B cell (primary cell): ENCODE results near the gene ARHGAP4. TPM values are rescaled to one million over a fixed set of nuclear protein-coding genes. Genes with fewer than 3 reads are reported as not detected.
A peak's percentile ranks its signal among the peaks of the same experiment; 100 is the strongest.

ENCODE experiments used
- ATAC-seq: fragments of 200-7000 bp; cut with Tn5 transposase; one replicate; pipeline ENCODE4 v1.10.0; 2021; ENCODE audit warnings: low read depth, mild to moderate bottlenecking, moderate number of reproducible peaks, moderate library complexity
- CTCF ChIA-PET: fragments of 350-600 bp; sonication (Branson Sonifier 250); formaldehyde crosslinking; loops from one replicate; lab custom pipeline; 2021; ENCODE audit warnings: antibody characterized with exemption, inconsistent platforms; lab: Charles Lee
- POLR2A ChIA-PET: fragments of 350-600 bp; sonication (Branson Sonifier 250); formaldehyde crosslinking; loops from one replicate; lab custom pipeline; 2021; ENCODE audit warnings: antibody characterized with exemption; lab: Charles Lee
- DNase-seq: peaks from one replicate; pipeline ENCODE4 v3.0.0; 2013
- H2AFZ ChIP-seq: 2 replicates; pipeline ENCODE4 v1.6.1; 2012; ENCODE audit warnings: mild to moderate bottlenecking, low read depth, low read length; ENCODE audit not compliant: insufficient read depth, poor library complexity, severe bottlenecking
- H3K27ac ChIP-seq, 2 donors: 1 replicate in 1 of 2; 2 replicates in 1 of 2; pipeline ENCODE4 v1.5.1; 2012 to 2013; ENCODE audit warnings: low read length in 2 of 2, mild to moderate bottlenecking in 2 of 2, moderate library complexity in 1 of 2
- H3K27me3 ChIP-seq, 4 experiments: fragments of 200-600 bp in 1 of 4; sonication (generic) in 1 of 4; replicated peaks in 1 of 4; 1 replicate in 2 of 4; 2 replicates in 2 of 4; pipeline versions ENCODE4 v1.6.1 to v1.7.0; 2013 to 2016; ENCODE audit warnings: low read length in 3 of 4, mild to moderate bottlenecking in 2 of 4, mixed read lengths in 1 of 4, moderate library complexity in 1 of 4; ENCODE audit not compliant: insufficient read depth in 4 of 4, control insufficient read depth in 3 of 4; ENCODE audit errors: control extremely low read depth in 1 of 4
- H3K36me3 ChIP-seq, 2 experiments: replicated peaks in 1 of 2; 1 replicate in 1 of 2; 2 replicates in 1 of 2; pipeline versions ENCODE4 v1.6.1 to v1.7.1; 2013; ENCODE audit warnings: low read length in 1 of 2; ENCODE audit not compliant: insufficient read depth in 2 of 2, control insufficient read depth in 1 of 2; ENCODE audit errors: control extremely low read depth in 1 of 2, extremely low read depth in 1 of 2
- H3K4me1 ChIP-seq, 2 donors: fragments of 200-600 bp in 1 of 2; sonication (generic) in 1 of 2; 1 replicate in 1 of 2; 2 replicates in 1 of 2; pipeline versions ENCODE4 v1.5.1 to v1.6.1; 2013 to 2017; ENCODE audit warnings: low read length in 2 of 2; ENCODE audit not compliant: control insufficient read depth in 2 of 2, insufficient read depth in 2 of 2
- H3K4me2 ChIP-seq: replicated peaks from 2 replicates; pipeline ENCODE3; 2012; ENCODE audit warnings: mild to moderate bottlenecking, low read depth, low read length; ENCODE audit not compliant: poor library complexity, severe bottlenecking
- H3K4me3 ChIP-seq, 5 experiments: fragments of 200-600 bp in 1 of 5; sonication (generic) in 1 of 5; 1 replicate in 3 of 5; 2 replicates in 2 of 5; pipeline versions ENCODE4 v1.5.1 to v1.7.0; 2011 to 2016; ENCODE audit warnings: low read length in 4 of 5, mild to moderate bottlenecking in 4 of 5, low read depth in 2 of 5, control low read depth in 1 of 5, moderate library complexity in 1 of 5; ENCODE audit not compliant: insufficient read depth in 1 of 5; ENCODE audit errors: control extremely low read depth in 1 of 5, extremely low read depth in 1 of 5
- H3K79me2 ChIP-seq: fragments of 200-600 bp; sonication (generic); one replicate; pipeline ENCODE4 v1.6.0; 2016; ENCODE audit warnings: low read length; ENCODE audit not compliant: control insufficient read depth, insufficient read depth
- H3K9ac ChIP-seq: fragments of 200-600 bp; sonication (generic); 2 replicates; pipeline ENCODE4 v1.6.1; 2017; ENCODE audit warnings: mild to moderate bottlenecking, low read length, moderate library complexity
- H3K9me3 ChIP-seq, 3 donors: one replicate each; pipeline versions ENCODE4 v1.6.1 to v1.7.1; 2013; ENCODE audit warnings: low read length in 2 of 3; ENCODE audit not compliant: control insufficient read depth in 2 of 3, insufficient read depth in 1 of 3; ENCODE audit errors: control extremely low read depth in 1 of 3
- H4K20me1 ChIP-seq: 2 replicates; pipeline ENCODE4 v1.6.0; 2012; ENCODE audit warnings: mild to moderate bottlenecking, low read length; ENCODE audit not compliant: insufficient read depth, control insufficient read depth, poor library complexity, severe bottlenecking
- H3K27ac Mint-ChIP-seq: one replicate; pipeline ENCODE4 v1.8.0; 2021; ENCODE audit warnings: mixed read lengths
- H3K27me3 Mint-ChIP-seq: one replicate; pipeline ENCODE4 v1.8.0; 2021; ENCODE audit warnings: mixed read lengths
- H3K4me1 Mint-ChIP-seq: one replicate; pipeline ENCODE4 v1.8.0; 2021; ENCODE audit warnings: mixed read lengths
- H3K4me3 Mint-ChIP-seq: one replicate; pipeline ENCODE4 v1.8.0; 2021; ENCODE audit warnings: mixed read lengths
- H3K9me3 Mint-ChIP-seq: one replicate; pipeline ENCODE4 v1.8.0; 2022; ENCODE audit warnings: mixed read lengths; ENCODE audit not compliant: insufficient read depth
- EZH2 ChIP-seq: IDR thresholded peaks from 2 replicates; pipeline ENCODE4 v1.6.1; 2012; ENCODE audit warnings: borderline replicate concordance, low read depth, mild to moderate bottlenecking, moderate library complexity, low read length; ENCODE audit not compliant: insufficient read depth, poor library complexity, severe bottlenecking
- WGBS: methylation state at CpG from one replicate; pipeline ENCODE4 v1.1.5; 2013; ENCODE audit warnings: missing lambda C conversion rate; ENCODE audit not compliant: insufficient coverage; 5-methylcytosine and 5-hydroxymethylcytosine counted together
- intact Hi-C: fragments of 100-400 bp; cut with micrococcal nuclease; formaldehyde crosslinking; loops from one replicate; pipeline ENCODE4 v1.10.0; 2022
- polyA plus RNA-seq: library from polyadenylated mRNA; depleted of rRNA; stranded (reverse); fragments of >200 nt; gene quantifications from 2 replicates; pipeline ENCODE4 v1.2.3, GENCODE V29; 2012
- total RNA-seq, 2 donors: library from RNA; stranded (reverse); fragments of 120-200 nt in 1 of 2; gene quantifications; 1 replicate in 1 of 2; 2 replicates in 1 of 2; pipeline versions ENCODE4 v1.2.3 to v1.2.4, GENCODE V29; 2013 to 2022
- TF ChIP-seq, protein P1 (sequence below): fragments of 200-600 bp; IDR thresholded peaks from one replicate; pipeline ENCODE4 v1.8.0; 2022; ENCODE audit warnings: antibody characterized with exemption, mild to moderate bottlenecking

ARHGAP4 gene
- total and polyA plus RNA-seq, 2 donors (not counting 1 experiment from before 2014, with no cell fraction given): 242 to 711 TPM

DNA sequence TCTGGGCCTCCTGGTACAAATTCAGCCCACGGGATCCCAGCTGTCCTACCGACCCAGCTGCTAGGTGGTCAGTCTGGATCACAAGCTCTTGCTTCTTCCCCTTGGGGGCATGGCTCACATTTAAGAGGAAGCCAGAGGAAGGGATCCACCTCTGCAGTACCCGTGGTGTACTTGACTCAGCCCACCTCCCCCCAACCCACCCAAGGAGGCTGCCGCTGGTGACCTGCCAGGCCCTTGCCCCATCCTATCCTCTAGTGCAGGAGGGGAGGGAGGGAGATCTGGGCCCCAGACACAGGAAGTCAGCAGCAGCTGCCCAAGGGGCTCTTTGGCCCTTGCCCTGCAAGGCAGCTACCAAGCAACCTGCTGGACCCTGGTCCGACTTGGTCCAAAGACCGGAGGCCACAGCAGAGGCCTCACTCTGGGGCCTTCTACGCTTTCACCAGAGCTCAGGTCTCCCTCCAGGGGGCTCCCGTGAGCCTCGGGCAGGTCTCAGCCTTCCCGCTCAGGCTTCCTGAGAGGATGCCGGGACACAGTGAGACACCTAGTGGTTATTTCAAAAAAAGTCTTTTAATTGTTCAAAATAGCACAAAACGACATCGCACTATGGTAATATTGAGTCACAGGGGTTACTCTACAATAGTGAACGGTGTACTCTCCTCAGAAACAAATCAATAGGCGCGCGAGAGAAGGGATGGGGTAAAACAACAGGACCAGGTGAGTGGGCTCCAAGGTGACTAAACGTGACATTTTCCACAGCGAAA is 21.1 kb upstream of the ARHGAP4 start:
- no peak overlapping the region for H3K4me3 Mint-ChIP-seq
- peak overlapping the region; percentile 14 for H3K4me2 ChIP-seq
- H3K27ac ChIP-seq: no peak overlapping the region
- ChIA-PET POLR2A (interaction anchor here (1.0 to 5.8 kb wide), 4 partner anchors 21 to 181 kb away, joined by 3 to 58 read pairs (median 4); partner anchors contain the start of gene ARHGAP4), CTCF (interaction anchor here (0.7 to 15.4 kb wide), 19 partner anchors 11 to 1005 kb away, joined by 3 to 325 read pairs (median 4); partner anchors contain the start of genes ARHGAP4, IDH3G, NAA10 and PLXNB3)
- H3K9ac ChIP-seq: no peak overlapping the region
- H3K27ac Mint-ChIP-seq: peak overlapping the region; percentile 34
- 35% methylated on average over 4 of the region's 19 CpGs for whole genome bisulfite sequencing
- no peak overlapping the region for H3K4me3 ChIP-seq
- H2AFZ ChIP-seq: peak overlapping the region; percentile 8
- peaks cover 15% of the 10 kb centered on the region for H3K4me1 Mint-ChIP-seq
- H3K79me2 ChIP-seq: peaks cover 14% of the 10 kb centered on the region
- no peaks in the 10 kb centered on the region for H3K9me3 Mint-ChIP-seq
- peaks cover 9 to 39% of the 10 kb centered on the region in 2 donors for H3K4me1 ChIP-seq
- intact Hi-C loops: loop anchor here (1.0 kb wide), 2 partner anchors 22 to 24 kb away; partner anchors contain the start of gene HCFC1
- H3K27me3 ChIP-seq: no peaks in the 10 kb centered on the region
- no peak for TF ChIP-seq EZH2
- TF ChIP-seq, protein P1, sequence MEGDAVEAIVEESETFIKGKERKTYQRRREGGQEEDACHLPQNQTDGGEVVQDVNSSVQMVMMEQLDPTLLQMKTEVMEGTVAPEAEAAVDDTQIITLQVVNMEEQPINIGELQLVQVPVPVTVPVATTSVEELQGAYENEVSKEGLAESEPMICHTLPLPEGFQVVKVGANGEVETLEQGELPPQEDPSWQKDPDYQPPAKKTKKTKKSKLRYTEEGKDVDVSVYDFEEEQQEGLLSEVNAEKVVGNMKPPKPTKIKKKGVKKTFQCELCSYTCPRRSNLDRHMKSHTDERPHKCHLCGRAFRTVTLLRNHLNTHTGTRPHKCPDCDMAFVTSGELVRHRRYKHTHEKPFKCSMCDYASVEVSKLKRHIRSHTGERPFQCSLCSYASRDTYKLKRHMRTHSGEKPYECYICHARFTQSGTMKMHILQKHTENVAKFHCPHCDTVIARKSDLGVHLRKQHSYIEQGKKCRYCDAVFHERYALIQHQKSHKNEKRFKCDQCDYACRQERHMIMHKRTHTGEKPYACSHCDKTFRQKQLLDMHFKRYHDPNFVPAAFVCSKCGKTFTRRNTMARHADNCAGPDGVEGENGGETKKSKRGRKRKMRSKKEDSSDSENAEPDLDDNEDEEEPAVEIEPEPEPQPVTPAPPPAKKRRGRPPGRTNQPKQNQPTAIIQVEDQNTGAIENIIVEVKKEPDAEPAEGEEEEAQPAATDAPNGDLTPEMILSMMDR: peak; percentile 80
- H3K36me3 ChIP-seq: peaks cover 0 to 31% of the 10 kb centered on the region in 2 experiments
- H3K9me3 ChIP-seq: no peaks in the 10 kb centered on the region
- H4K20me1 ChIP-seq: no peaks in the 10 kb centered on the region
- no peaks in the 10 kb centered on the region for H3K27me3 Mint-ChIP-seq
- ATAC-seq (peak; percentile 88), DNase-seq (peak; percentile 83)
